ENCODE measurements around the gene RPP40.
A peak's percentile ranks its signal among the peaks of the same experiment; 100 is the strongest.

RPP40 gene

DNA sequence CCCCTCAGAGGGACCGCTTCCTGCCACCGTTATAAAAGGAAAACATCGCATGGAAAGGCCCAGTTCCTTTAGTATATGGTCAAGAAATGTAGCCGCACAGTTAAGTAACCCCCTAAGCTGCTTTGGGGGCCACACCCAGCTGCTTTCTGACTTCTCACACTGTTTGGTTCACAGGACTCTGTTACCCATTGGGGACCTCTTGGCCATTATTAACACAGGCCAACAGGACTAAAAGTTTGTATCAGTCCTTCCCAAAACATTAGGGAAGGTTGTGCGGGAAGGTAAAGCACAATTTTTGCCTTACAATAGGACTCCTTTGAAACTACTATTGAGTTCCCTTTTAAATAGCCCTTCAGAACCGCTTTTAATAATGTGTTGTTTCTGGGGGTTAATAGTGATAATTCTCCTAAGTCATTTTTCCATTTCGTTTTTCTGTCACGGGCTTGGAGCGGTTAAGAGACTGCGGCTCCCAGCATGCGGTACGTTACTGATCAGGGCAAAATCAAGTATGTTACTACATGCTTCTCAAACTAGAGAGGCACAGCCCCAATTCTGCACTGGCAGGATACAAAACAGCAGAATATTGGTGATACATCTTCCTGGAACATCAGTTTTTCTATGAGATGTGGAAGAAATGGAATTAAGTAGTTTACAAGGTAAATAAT is 668 bp upstream of the RPP40 start:
- peak overlapping the region; percentile 98 for H3K4me3 ChIP-seq (ENCODE audit: low read length)
- no peak for DNase-seq (ENCODE audit: low read depth)
- TF ChIP-seq, protein P1, sequence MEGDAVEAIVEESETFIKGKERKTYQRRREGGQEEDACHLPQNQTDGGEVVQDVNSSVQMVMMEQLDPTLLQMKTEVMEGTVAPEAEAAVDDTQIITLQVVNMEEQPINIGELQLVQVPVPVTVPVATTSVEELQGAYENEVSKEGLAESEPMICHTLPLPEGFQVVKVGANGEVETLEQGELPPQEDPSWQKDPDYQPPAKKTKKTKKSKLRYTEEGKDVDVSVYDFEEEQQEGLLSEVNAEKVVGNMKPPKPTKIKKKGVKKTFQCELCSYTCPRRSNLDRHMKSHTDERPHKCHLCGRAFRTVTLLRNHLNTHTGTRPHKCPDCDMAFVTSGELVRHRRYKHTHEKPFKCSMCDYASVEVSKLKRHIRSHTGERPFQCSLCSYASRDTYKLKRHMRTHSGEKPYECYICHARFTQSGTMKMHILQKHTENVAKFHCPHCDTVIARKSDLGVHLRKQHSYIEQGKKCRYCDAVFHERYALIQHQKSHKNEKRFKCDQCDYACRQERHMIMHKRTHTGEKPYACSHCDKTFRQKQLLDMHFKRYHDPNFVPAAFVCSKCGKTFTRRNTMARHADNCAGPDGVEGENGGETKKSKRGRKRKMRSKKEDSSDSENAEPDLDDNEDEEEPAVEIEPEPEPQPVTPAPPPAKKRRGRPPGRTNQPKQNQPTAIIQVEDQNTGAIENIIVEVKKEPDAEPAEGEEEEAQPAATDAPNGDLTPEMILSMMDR (conservative IDR thresholded peaks at IDR 0.05; ENCODE audit: low read length), result no peak

DNA sequence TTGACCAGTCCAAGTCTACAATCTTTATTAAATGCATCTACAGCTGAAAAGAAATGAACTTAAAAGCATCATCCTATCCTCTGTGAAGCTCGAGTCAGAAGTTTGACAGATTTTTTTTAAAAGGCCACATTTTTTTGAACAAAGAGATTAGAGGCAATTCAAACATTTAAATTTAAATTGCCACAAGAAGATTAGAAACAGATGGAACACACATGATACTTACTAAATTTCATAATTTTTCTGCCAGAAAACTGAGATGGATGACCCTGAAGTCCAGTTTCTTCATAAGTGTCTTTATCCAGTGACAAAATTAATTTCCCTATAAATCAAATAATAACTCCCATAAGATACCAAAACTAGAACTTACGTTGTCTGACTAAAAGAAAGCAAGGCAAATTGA is 4.3 kb downstream of the RPP40 start:
- TF ChIP-seq, protein P1 (conservative IDR thresholded peaks at IDR 0.05; ENCODE audit: low read length), result no peak
- H3K4me3 ChIP-seq (ENCODE audit: low read length), result no peak overlapping the region

DNA sequence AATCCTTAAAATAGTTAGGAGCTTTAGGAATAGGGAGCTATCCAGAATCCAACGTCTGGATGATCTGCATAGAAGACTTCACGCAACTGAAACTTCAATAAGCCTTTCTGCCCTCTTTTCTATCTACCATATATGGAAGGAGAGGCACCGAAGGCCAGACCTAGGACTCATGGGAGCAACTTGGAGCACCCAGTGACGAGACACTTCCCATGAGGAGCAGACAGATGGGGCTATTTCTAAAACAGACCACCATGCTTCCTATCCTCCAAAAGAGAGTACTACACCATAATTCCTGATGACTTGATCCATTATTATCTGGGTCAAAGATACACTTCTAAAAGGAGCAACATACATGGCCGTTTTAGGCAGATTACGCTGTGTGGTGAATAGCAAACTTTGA is 6.0 kb downstream of the RPP40 start:
- no peak for DNase-seq (ENCODE audit: low read depth)
- TF ChIP-seq, protein P1 (conservative IDR thresholded peaks at IDR 0.05; ENCODE audit: low read length), result no peak
- H3K4me3 ChIP-seq (ENCODE audit: low read length), result no peak overlapping the region

More for the DNA sequence above, 4.3 kb downstream of the RPP40 start:
- peak; percentile 12 for DNase-seq (ENCODE audit: low read depth)

DNA sequence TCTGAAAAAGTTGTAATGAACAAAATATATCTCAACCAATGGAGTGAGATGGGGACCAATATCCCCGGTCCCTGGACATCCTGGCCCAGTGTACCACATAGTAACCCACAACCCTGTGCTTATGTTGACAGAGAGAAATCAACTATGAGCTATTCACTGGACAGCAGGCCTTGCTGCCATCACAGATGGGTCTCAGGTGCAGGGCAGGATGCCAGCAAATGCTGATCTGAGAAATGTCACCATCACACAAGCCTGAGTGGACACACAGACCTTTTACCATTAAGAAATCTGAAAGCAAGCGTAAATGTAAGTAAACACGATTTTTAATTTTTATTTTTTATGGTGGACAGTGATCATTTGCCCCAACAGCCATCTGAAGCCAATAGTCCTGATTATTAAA is 9.1 kb downstream of the RPP40 start:
- H3K4me3 ChIP-seq (ENCODE audit: low read length), result no peak overlapping the region

DNA sequence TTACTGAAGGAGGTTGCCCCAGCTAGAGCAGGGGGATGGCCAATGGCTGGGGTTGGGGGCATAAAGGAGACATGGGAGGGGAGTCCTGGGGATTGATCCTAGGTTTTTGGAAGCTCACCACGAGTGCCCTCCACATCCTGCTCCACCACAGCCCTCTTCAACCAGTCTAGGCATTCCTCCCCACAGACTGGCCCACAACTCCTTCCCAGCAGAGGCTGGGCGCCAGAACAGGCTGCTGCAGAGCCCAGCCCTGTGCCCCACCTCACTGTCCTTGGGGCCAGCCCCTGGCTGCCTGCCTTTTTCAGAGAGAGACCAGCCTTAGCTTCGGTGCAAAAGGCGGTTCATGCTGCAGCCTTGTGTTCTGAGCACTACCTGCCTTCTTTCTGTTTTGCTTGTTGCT is 16.4 kb downstream of the RPP40 start:
- no peak for DNase-seq (ENCODE audit: low read depth)
- TF ChIP-seq, protein P1 (conservative IDR thresholded peaks at IDR 0.05; ENCODE audit: low read length), result no peak
- no peak overlapping the region for H3K4me3 ChIP-seq (ENCODE audit: low read length)

More for the DNA sequence above, 9.1 kb downstream of the RPP40 start:
- DNase-seq (ENCODE audit: low read depth), result no peak
- TF ChIP-seq, protein P1 (conservative IDR thresholded peaks at IDR 0.05; ENCODE audit: low read length), result no peak

DNA sequence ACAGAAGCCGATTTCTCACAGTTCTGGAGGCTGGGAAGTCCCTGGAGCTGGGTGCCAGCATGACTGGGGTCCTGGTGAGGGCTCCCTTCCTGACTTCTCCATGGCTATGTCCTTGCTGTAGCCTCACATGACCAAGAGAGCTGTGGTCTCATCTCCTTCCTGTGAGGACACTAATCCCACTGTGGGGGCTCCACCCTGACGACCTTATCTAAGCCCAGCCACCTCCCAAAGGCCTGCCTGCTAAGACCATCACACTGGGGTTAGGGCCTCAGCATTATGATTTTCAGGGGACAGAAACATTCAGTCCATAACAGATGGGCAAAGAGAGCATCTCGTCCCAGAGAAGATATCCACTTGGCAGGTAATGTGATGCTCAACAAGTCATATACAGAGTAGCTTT is 16.8 kb downstream of the RPP40 start:
- DNase-seq (ENCODE audit: low read depth), result no peak
- H3K4me3 ChIP-seq (ENCODE audit: low read length), result no peak overlapping the region
- TF ChIP-seq, protein P1 (conservative IDR thresholded peaks at IDR 0.05; ENCODE audit: low read length), result no peak

DNA sequence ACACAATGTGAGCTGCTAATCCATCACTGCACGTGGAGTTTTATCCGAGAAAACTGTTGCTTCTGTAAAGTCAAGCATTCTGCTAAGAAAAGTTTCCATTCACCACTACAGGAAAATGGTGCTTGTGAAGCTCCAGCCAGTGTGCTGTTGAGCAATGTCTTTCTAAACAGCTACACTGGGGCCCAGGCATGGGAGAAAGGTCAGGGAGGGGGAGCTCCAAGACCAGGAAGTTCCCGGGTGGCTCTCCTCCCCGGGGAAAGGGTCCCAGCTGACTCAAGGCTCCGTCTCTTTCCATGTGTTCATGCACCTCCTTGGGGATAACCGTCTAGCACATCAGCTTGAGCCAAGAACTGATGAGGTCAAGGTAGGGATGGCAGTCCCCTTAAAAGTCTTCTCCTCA is 20.5 kb downstream of the RPP40 start:
- DNase-seq (ENCODE audit: low read depth), result no peak
- no peak overlapping the region for H3K4me3 ChIP-seq (ENCODE audit: low read length)
- TF ChIP-seq, protein P1 (conservative IDR thresholded peaks at IDR 0.05; ENCODE audit: low read length), result no peak

Measured in AG10803 (cell line).